VCaP (cell line): Measurements from ENCODE around the gene TSFM.
A peak's percentile ranks its signal among the peaks of the same experiment; 100 is the strongest.

Source experiments
- H3K27ac ChIP-seq: fragments of 450-650 bp; 2 replicates; pipeline ENCODE4 v1.5.1; 2017
- TF ChIP-seq, protein P1 (sequence below): fragments of 450-650 bp; conservative IDR thresholded peaks from 2 replicates; pipeline ENCODE4 v1.5.1; 2017; ENCODE audit warnings: mild to moderate bottlenecking, moderate library complexity

The TSFM gene

DNA sequence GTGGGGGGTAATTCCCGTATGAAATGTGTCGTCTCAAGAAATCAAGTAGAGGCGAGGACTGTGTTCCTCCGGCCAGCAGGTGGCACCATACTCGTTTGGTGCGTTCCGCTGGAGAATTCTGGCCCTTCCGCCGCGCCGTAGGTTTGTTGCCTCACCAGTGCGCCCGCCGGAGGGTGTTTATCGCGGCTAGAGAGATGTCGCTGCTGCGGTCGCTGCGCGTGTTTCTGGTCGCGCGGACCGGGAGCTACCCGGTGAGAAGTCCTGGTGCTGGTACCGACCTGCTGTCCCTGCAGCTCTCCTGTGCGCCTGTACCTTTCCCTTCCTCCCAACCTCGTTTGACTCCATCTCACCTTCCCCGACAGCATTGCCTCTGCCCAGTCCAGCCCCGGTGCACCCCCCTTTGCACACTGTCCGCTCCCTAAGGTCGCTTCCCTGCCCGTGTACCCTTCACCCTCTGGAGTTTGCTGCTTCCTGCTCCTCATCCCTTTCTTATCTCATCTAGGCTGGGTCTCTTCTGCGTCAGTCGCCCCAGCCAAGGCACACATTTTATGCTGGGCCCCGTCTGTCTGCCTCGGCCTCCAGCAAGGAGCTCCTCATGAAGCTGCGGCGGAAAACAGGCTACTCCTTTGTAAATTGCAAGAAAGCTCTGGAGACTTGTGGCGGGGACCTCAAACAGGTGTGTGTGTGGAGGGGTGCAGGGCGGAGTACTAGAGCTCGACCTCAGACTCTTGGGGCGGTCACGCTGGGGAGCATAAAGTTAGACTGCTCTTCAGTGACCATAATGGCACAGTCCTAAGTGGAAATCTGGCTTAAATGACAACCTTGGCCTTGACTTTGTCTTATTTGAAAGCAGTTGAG lies at the start of gene TSFM:
TSS of gene TSFM (plus strand) at position 180 of the 858 bp plus-strand sequence. CDS start at position 195, 15 bp downstream.
- peak within 1 kb of the TSS; percentile 82 for H3K27ac ChIP-seq
- TF ChIP-seq, protein P1, sequence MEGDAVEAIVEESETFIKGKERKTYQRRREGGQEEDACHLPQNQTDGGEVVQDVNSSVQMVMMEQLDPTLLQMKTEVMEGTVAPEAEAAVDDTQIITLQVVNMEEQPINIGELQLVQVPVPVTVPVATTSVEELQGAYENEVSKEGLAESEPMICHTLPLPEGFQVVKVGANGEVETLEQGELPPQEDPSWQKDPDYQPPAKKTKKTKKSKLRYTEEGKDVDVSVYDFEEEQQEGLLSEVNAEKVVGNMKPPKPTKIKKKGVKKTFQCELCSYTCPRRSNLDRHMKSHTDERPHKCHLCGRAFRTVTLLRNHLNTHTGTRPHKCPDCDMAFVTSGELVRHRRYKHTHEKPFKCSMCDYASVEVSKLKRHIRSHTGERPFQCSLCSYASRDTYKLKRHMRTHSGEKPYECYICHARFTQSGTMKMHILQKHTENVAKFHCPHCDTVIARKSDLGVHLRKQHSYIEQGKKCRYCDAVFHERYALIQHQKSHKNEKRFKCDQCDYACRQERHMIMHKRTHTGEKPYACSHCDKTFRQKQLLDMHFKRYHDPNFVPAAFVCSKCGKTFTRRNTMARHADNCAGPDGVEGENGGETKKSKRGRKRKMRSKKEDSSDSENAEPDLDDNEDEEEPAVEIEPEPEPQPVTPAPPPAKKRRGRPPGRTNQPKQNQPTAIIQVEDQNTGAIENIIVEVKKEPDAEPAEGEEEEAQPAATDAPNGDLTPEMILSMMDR = peak; percentile 95

DNA sequence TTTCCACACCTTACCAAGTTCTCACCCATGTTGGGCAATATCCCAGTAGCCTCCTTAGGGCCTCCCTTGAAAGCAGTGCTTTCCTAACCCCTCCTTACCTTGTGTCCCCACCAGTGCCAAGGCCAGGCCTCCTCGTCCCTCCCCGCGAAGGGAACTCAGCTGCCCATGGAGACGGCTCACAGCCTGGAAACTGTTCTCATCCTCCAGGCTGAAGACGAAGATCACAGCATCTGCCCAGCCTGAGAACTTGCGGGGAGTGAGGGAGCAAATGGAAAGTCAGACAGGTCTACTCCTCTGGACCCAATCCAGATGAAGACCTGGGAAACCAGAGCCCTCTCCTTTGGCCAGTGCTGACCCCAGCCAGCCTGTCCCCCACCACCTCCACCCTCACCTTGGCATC lies 48.7 kb upstream of the TSFM start:
- no peak overlapping the region for H3K27ac ChIP-seq
- TF ChIP-seq, protein P1 = no peak

DNA sequence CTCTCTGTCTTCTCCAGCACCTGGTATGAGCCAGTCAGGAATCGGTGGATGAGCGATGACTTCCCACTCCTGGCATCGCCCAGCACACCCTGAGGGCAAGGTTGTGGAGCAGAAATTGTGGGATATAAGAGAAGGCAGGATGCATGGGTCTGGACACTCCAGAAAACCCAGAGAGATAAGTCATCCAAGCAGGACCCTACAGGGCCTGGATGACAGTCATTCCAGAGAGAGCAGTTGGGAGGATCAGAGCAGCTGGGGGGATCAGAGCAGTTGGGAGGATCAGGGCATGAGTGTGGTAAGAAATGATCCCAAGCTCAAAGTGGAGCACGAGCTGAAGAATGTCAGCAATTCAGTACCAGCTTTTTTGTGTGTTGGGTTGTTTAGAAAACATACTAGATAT lies 48.0 kb upstream of the TSFM start:
- no peak overlapping the region for H3K27ac ChIP-seq
- TF ChIP-seq, protein P1 = no peak

DNA sequence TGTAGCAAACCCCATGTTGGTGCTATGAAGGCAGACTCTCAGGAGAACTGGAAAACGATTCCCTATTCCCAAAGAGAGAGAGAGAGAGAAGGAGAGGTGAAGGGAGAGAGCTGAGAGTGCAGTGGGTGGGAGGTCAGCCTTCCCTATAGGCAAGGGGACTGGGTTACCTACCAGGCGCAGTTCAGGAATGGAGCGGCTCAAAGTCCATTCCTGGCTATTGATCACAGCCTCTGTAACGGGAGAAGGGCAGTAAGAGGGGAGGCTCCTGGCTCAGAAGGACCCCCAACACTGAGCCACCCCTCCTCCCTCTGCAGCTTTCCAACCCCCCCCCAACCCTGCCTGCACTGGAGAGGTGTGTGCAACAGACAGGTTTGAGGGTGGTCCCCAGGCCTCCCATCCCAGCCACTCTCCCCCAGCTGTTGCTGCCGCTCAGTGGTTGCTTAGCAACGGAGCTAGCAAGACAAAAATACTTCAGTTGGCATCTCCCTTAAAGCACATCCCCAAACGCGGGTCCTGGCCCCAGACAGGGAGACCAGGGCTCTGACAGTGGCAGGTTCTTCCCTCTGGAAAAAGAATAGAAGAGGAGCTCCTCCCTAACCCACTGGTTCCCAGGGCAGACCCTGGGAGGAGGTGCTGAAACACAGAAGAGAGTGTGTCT lies 47.3 kb upstream of the TSFM start:
- no peak overlapping the region for H3K27ac ChIP-seq
- TF ChIP-seq, protein P1 = no peak

DNA sequence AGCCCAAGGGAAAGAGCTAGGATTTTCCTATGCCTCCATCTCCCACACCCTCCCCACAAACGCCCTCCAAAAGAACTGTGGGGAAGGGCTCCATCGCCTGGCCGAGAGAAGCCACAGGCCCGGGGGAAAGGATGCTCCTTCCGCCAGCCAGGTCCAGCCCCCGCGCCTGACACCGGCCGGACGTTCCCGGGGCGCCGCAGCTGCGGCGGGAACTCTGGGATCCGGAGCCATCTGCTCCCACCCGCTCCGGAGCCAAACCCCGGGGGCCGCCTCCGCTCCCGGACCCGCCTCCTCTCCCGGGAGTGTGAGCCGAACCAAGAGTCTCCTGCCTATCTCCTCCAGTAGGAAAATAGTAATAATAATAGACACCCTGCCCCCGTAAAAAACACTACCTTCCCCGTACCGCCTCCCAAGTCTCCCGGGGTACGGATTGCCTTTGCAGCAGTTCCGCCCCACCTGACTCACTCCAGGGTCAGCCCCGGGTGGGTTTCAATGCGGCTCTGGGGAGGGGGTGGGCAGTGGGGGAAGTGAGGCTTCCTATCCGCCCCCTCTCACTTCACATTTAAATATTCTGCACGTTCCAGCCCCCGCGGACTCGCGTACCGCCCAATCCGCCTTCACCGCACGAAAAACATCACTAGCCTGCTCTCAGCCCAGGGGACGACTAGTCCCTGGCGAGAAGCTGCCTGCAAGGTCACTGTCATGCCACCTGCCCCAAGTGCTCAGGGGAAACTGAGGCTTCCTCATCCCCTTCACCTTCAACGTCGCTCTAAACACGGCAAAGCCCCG lies 46.4 kb upstream of the TSFM start:
- no peak overlapping the region for H3K27ac ChIP-seq
- TF ChIP-seq, protein P1 = peak; percentile 74

DNA sequence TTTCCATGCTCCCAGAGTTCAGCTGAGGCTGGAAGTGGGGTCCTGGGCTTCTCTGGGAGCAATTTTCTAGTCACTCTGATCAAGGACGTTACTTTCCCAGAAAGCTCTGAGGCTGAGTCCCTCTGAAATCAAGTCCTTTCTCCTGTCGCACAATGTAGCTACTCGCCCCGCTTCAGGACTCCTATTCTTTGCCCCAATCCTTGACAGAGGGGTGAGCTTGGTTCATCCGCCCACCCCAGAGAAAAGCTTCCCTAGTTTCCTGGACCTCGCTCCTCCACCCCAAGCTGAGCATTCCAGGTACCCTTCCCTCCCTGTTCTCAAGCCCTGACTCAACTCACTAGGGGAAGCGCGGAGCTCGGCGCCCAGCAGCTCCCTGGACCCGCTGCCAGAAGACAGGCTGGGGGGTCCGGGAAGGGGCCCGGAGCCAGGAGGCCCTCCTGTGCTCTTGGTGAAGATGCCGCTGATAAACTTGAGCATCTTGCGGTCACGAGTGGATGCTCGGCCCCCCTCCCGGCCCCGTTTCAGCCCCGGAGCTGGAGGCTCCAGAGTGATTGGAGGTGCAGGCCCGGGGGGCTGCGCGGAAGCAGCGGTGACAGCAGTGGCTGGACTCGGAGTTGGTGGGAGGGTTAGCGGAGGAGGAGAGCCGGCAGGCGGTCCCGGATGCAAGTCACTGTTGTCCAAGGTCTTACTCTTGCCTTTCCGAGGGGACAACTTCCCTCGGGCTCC lies 45.7 kb upstream of the TSFM start:
- H3K27ac ChIP-seq = no peak overlapping the region
- TF ChIP-seq, protein P1 = no peak
